T-helper 1 cell treated with Interleukin-12 subunit alpha and Interleukin-12 subunit beta and Interleukin-4 antibody, amounts not matched to agents 30 μg/mL and 1 μg/mL, for 36 hours (primary cell): ENCODE results near the gene SEMA4C.
A peak's percentile ranks its signal among the peaks of the same experiment; 100 is the strongest.

ENCODE experiments used
- H3K27ac Mint-ChIP-seq: one replicate; pipeline ENCODE4 v1.8.0; 2021; ENCODE audit warnings: mild to moderate bottlenecking, mixed read lengths
- H3K27me3 Mint-ChIP-seq: one replicate; pipeline ENCODE4 v1.8.0; 2021; ENCODE audit warnings: low read depth, mixed read lengths
- H3K36me3 Mint-ChIP-seq: one replicate; pipeline ENCODE4 v1.8.0; 2021; ENCODE audit warnings: low read depth, mixed read lengths
- H3K4me1 Mint-ChIP-seq: one replicate; pipeline ENCODE4 v1.8.0; 2021; ENCODE audit warnings: low read depth, mixed read lengths
- H3K4me3 Mint-ChIP-seq: one replicate; pipeline ENCODE4 v1.8.0; 2021; ENCODE audit warnings: mild to moderate bottlenecking, moderate library complexity, mixed read lengths
- H3K9me3 Mint-ChIP-seq: one replicate; pipeline ENCODE4 v1.8.0; 2021; ENCODE audit warnings: mixed read lengths

The SEMA4C gene

GRCh38 chr2:96903815-96904214, 33.9 kb upstream of the SEMA4C start:
- H3K27ac Mint-ChIP-seq: no peak overlapping the region
- H3K4me3 Mint-ChIP-seq: no peak overlapping the region

GRCh38 chr2:96903318-96903717, 33.4 kb upstream of the SEMA4C start:
- Mint-ChIP-seq H3K27me3 (no peaks in the 10 kb centered on the region), H3K4me1 (no peaks in the 10 kb centered on the region), H3K4me3 (no peak overlapping the region), H3K27ac (no peak overlapping the region), H3K36me3 (no peaks in the 10 kb centered on the region), H3K9me3 (no peaks in the 10 kb centered on the region)

More at GRCh38 chr2:96903815-96904214, 33.9 kb upstream of the SEMA4C start:
- no peaks in the 10 kb centered on the region for H3K9me3 Mint-ChIP-seq
- H3K27me3 Mint-ChIP-seq: no peaks in the 10 kb centered on the region
- H3K36me3 Mint-ChIP-seq: no peaks in the 10 kb centered on the region
- no peaks in the 10 kb centered on the region for H3K4me1 Mint-ChIP-seq

- no peaks in the 10 kb centered on the region for H3K27me3 Mint-ChIP-seq
Observed at GRCh38 chr2:96900237-96900636, 30.4 kb upstream of the SEMA4C start.

GRCh38 chr2:96899413-96899741, 29.5 kb upstream of the SEMA4C start:
- Mint-ChIP-seq H3K27ac (no peak overlapping the region), H3K36me3 (no peaks in the 10 kb centered on the region), H3K27me3 (no peaks in the 10 kb centered on the region), H3K4me3 (no peak overlapping the region), H3K9me3 (no peaks in the 10 kb centered on the region), H3K4me1 (peaks cover 16% of the 10 kb centered on the region)

More at GRCh38 chr2:96900237-96900636, 30.4 kb upstream of the SEMA4C start:
- no peaks in the 10 kb centered on the region for H3K36me3 Mint-ChIP-seq
- H3K27ac Mint-ChIP-seq: no peak overlapping the region
- H3K9me3 Mint-ChIP-seq: no peaks in the 10 kb centered on the region
- H3K4me1 Mint-ChIP-seq: peaks cover 13% of the 10 kb centered on the region
- no peak overlapping the region for H3K4me3 Mint-ChIP-seq

- H3K4me3 Mint-ChIP-seq: no peak overlapping the region
- no peak overlapping the region for H3K27ac Mint-ChIP-seq
- H3K4me1 Mint-ChIP-seq: peaks cover 16% of the 10 kb centered on the region
- H3K27me3 Mint-ChIP-seq: no peaks in the 10 kb centered on the region
- no peaks in the 10 kb centered on the region for H3K9me3 Mint-ChIP-seq
- H3K36me3 Mint-ChIP-seq: no peaks in the 10 kb centered on the region
Observed at GRCh38 chr2:96898641-96899412, 28.9 kb upstream of the SEMA4C start.

GRCh38 chr2:96898135-96898505, 28.2 kb upstream of the SEMA4C start:
- H3K27me3 Mint-ChIP-seq: no peaks in the 10 kb centered on the region
- H3K4me1 Mint-ChIP-seq: peaks cover 16% of the 10 kb centered on the region
- no peak overlapping the region for H3K27ac Mint-ChIP-seq
- no peaks in the 10 kb centered on the region for H3K9me3 Mint-ChIP-seq
- H3K4me3 Mint-ChIP-seq: no peak overlapping the region
- no peaks in the 10 kb centered on the region for H3K36me3 Mint-ChIP-seq

GRCh38 chr2:96897491-96898134, 27.7 kb upstream of the SEMA4C start:
- Mint-ChIP-seq H3K9me3 (no peaks in the 10 kb centered on the region), H3K4me3 (no peak overlapping the region), H3K27me3 (no peaks in the 10 kb centered on the region), H3K27ac (no peak overlapping the region), H3K36me3 (no peaks in the 10 kb centered on the region), H3K4me1 (peaks cover 17% of the 10 kb centered on the region)

GRCh38 chr2:96895746-96896651, 26.1 kb upstream of the SEMA4C start:
- no peaks in the 10 kb centered on the region for H3K27me3 Mint-ChIP-seq
- no peak overlapping the region for H3K4me3 Mint-ChIP-seq
- peak overlapping the region; percentile 53 for H3K27ac Mint-ChIP-seq
- H3K9me3 Mint-ChIP-seq: no peaks in the 10 kb centered on the region
- no peaks in the 10 kb centered on the region for H3K36me3 Mint-ChIP-seq
- peaks cover 25% of the 10 kb centered on the region for H3K4me1 Mint-ChIP-seq

- H3K4me3 Mint-ChIP-seq: no peak overlapping the region
Observed at GRCh38 chr2:96895032-96895745, 25.3 kb upstream of the SEMA4C start.

GRCh38 chr2:96894151-96894531, 24.3 kb upstream of the SEMA4C start:
- H3K9me3 Mint-ChIP-seq: no peaks in the 10 kb centered on the region
- H3K4me3 Mint-ChIP-seq: no peak overlapping the region
- H3K27ac Mint-ChIP-seq: no peak overlapping the region
- H3K27me3 Mint-ChIP-seq: no peaks in the 10 kb centered on the region
- peaks cover 29% of the 10 kb centered on the region for H3K4me1 Mint-ChIP-seq
- no peaks in the 10 kb centered on the region for H3K36me3 Mint-ChIP-seq

More at GRCh38 chr2:96895032-96895745, 25.3 kb upstream of the SEMA4C start:
- H3K9me3 Mint-ChIP-seq: no peaks in the 10 kb centered on the region
- no peaks in the 10 kb centered on the region for H3K27me3 Mint-ChIP-seq
- no peaks in the 10 kb centered on the region for H3K36me3 Mint-ChIP-seq
- H3K4me1 Mint-ChIP-seq: peaks cover 29% of the 10 kb centered on the region
- H3K27ac Mint-ChIP-seq: peak overlapping the region; percentile 34

GRCh38 chr2:96893289-96894150, 23.6 kb upstream of the SEMA4C start:
- H3K4me3 Mint-ChIP-seq: no peak overlapping the region
- H3K36me3 Mint-ChIP-seq: no peaks in the 10 kb centered on the region
- H3K27ac Mint-ChIP-seq: no peak overlapping the region
- no peaks in the 10 kb centered on the region for H3K27me3 Mint-ChIP-seq
- H3K9me3 Mint-ChIP-seq: no peaks in the 10 kb centered on the region
- peaks cover 32% of the 10 kb centered on the region for H3K4me1 Mint-ChIP-seq

- H3K4me1 Mint-ChIP-seq: peaks cover 34% of the 10 kb centered on the region
- H3K36me3 Mint-ChIP-seq: no peaks in the 10 kb centered on the region
- no peak overlapping the region for H3K4me3 Mint-ChIP-seq
- H3K27ac Mint-ChIP-seq: peak overlapping the region; percentile 62
- no peaks in the 10 kb centered on the region for H3K9me3 Mint-ChIP-seq
- H3K27me3 Mint-ChIP-seq: no peaks in the 10 kb centered on the region
Observed at GRCh38 chr2:96891591-96892333, 21.9 kb upstream of the SEMA4C start.
